Renal cortical epithelial cell (primary cell): ENCODE results near the gene ALG12. TPM values are rescaled to one million over a fixed set of nuclear protein-coding genes. Genes with fewer than 3 reads are reported as not detected.

Source experiments
- DNase-seq: peaks from one replicate; pipeline ENCODE4 v3.0.0-alpha.2; 2011; ENCODE audit warnings: low read depth
- total RNA-seq: library from RNA; depleted of rRNA; stranded (reverse); fragments of >200 nt; gene quantifications from 2 replicates; pipeline ENCODE4 v1.2.3, GENCODE V29; 2014

Gene ALG12
- total RNA-seq, 1 donor from 2014 or later, result 33.2 TPM

DNA sequence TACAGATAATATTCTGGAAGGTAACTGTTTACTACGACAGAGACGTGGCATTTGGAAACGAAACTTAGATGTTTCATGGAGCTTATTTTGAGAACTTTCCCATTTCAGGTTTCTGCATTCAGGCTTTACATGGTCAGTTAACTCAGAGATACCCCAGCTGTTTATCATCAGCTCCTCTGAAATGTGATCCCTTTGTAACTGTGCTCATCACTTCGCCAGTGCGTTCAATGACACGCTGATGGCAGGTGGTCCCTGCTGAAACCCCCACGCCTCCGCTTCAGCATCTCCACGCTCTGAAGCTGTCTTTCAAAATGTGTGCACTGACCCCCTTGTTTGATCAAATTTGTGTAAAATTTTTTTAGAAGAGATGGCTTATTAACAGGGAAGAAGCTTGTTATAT, 30.5 kb downstream of the ALG12 start:
- no peak for DNase-seq

DNA sequence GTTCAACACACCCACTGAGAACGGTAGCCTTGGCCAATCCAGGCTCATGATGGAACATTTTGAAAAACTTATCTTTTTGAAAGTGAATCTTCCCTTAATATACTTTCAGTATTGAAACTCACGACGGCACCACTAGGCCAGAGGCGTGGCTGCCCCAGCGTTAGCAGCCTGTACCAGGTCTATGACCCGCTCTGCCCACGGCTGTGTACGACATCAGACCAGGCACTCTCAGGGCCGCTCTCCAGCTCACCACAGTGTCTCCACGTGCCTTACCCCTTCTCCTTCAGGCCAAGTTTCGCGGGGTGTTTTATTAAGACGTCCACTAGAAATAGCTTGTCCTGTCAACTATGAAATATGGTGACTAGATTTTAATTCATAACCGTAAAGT, 31.2 kb downstream of the ALG12 start:
- DNase-seq, result no peak

DNA sequence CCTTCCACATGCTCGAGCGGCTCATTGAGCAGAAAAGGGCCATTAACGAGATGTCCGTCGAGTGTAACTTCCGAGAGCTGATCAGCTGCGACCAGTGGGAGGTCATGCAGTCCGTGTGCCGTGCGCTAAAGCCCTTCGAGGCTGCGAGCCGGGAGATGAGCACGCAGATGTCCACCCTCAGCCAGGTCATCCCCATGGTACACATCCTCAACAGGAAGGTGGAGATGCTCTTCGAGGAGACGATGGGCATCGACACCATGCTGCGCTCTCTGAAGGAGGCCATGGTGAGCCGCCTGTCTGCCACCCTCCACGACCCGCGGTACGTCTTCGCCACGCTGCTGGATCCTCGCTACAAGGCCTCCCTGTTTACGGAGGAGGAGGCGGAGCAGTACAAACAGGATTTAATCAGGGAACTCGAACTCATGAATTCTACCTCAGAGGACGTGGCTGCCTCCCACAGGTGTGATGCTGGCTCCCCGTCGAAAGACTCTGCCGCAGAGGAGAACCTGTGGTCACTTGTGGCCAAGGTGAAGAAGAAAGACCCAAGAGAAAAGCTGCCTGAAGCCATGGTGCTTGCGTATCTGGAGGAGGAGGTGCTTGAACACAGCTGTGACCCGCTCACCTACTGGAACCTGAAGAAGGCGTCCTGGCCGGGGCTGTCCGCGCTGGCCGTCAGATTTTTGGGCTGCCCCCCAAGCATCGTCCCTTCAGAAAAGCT, 31.7 kb downstream of the ALG12 start:
- no peak for DNase-seq

DNA sequence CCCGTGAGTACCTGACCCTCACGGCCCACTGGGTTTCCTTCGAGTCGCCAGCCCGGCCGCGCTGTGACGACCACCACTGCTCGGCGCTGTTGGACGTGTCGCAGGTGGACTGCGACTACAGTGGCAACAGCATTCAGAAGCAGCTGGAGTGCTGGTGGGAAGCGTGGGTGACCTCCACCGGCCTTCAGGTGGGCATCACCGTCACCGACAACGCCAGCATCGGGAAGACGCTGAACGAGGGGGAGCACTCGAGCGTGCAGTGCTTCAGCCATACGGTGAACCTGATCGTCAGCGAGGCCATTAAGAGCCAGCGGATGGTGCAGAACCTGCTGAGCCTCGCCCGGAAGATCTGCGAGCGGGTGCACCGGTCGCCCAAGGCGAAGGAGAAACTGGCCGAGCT, 32.4 kb downstream of the ALG12 start:
- no peak for DNase-seq

DNA sequence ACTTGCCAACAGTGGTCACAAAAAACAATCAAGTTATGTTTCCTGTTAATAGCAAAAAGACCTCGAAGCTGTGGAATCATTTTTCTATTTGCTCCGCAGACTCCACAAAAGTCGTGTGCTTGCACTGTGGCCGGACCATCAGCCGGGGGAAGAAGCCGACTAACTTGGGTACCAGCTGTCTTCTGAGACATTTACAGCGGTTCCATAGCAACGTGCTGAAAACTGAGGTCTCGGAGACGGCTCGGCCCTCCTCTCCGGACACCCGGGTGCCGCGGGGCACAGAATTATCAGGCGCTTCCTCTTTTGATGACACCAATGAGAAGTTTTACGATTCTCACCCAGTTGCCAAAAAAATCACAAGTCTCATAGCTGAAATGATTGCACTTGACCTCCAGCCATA, 33.0 kb downstream of the ALG12 start:
- no peak for DNase-seq

DNA sequence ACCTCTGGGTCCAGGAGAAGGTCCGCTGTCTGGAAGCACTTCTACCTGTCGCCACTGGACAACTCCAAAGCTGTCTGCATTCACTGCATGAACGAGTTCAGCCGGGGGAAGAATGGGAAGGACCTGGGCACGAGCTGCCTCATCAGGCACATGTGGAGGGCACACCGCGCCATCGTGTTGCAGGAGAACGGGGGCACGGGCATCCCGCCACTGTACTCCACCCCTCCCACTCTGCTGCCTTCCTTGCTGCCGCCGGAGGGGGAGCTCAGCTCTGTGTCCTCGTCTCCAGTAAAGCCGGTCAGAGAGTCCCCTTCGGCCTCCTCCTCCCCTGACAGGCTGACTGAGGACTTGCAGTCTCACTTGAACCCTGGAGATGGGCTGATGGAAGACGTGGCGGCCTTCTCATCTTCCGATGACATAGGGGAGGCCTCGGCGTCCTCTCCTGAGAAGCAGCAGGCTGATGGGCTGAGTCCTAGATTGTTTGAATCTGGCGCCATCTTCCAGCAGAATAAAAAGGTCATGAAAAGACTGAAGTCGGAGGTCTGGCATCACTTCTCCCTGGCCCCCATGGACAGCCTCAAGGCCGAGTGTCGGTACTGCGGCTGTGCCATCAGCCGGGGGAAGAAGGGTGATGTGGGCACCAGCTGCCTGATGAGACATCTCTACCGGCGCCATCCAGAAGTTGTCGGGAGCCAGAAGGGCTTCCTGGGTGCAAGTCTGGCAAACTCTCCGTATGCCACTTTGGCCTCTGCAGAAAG, 33.6 kb downstream of the ALG12 start:
- DNase-seq, result no peak

DNA sequence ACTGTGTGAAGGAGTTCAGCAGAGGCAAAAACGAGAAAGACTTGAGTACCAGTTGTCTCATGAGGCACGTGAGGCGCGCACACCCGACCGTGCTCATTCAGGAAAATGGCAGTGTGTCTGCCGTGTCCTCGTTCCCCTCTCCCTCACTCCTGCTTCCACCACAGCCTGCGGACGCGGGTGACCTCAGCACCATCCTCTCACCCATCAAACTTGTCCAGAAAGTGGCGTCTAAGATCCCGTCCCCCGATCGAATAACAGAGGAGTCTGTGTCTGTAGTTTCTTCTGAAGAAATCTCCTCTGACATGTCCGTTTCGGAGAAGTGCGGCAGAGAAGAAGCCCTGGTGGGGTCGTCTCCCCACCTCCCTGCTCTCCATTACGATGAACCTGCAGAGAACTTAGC, 34.2 kb downstream of the ALG12 start:
- no peak for DNase-seq

DNA sequence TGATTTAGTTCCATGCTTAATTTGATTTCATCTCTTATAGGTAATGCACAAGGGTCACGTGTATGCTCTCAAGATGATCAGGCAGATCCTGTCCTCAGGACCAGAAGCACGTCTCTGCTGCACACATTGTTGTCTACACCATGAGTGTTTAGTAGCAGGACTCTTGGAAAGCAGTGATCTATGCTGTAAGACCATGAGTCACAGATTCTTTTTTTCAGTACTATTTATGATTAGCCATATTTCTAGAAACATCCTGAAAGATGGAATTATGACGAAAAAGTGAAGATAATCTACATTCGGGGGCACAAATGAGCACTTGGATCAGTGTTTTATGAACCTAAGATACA, 35.0 kb downstream of the ALG12 start:
- no peak for DNase-seq

DNA sequence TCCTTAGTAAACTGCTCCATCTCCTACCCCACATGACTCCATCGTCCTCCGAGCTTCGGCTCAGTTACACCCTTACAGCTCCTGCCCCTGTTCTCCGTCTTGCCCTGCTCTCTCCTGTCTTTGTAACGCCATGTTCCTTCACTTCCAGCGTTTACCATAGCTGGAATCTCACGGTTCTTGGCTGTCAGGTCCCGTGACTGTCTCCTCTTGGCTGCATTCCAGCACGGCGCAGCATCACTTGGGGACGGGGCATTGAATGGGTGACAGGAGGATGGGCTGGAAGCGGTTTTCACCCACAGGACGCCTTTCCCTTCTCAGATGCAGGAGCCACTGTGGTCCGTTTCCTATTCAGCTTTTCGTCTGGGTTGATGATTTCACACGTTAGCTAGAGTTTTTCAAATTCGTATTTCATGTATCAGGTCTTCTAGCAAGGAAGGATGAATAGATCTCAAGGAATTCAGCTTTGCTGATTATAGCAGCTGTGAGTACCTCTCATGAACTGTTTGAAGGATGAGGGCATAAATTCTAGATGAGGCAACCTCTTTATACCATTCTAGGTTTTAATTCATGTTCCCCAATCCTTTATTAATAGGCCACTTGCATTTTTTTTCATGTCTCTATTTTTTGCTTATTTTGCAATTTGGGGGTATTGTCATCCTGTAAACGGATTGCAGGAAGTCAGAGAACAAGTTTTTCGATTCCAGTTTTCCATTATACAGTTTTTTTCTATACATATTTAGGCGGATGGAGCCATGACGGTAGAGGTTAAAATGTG, 35.5 kb downstream of the ALG12 start:
- DNase-seq, result no peak

DNA sequence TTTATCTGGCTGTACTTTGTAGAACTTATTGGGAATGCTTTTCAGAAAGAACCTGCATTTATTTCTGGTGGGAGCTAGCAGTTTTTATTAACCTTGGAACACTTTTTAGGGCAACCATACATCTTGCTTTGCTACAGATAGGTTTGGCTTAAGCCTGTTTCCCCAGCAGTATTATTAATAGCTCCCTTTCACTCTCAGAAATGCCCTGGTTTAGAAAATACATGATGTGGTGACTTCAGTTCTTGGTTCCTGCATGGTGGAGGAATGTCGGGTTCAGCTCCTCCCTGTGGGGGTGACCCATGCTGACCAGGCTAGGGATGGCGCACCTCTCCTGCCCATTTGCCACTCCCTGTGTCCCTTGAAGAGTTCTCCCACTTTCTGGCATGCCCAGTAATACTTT, 36.4 kb downstream of the ALG12 start:
- no peak for DNase-seq

DNA sequence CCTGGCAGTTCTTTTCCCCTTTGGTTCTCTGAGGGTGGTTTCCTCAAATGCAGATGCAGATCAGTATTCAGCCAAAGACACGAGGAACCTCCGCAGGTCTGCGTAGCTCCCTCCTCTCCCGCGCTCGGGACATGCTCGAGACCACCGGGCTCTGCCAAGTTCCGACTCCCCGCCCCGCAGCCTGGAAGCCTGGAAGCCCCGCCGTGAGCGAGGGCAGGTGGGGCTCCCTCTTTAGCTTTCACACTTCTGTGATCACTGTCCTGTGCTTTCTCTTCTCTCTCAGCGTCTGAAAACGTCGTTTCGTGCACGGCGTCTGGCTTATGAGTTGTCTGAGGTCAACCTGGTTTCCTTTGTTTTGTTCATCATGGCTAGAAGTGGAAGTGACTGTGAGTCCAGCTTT, 38.0 kb downstream of the ALG12 start:
- no peak for DNase-seq

DNA sequence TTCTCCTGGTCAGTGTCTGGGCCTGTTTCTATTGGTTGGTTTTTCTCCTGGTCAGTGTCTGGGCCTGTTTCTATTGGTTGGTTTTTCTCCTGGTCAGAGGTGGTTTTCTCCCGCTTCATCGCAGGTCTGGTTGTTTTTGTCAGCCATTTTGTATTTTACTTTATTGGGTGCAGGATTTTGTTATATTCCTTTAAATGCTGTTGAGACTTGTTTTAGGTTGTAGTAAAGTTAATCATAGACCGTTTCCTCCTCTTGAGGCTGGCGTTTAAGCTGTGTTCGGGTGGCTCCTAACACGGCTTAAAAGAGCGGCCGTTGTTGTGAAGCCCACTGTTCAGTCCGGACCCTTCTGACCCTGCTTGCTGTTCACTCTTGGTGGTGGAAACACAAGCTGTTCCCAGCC, 38.4 kb downstream of the ALG12 start:
- DNase-seq, result no peak

DNA sequence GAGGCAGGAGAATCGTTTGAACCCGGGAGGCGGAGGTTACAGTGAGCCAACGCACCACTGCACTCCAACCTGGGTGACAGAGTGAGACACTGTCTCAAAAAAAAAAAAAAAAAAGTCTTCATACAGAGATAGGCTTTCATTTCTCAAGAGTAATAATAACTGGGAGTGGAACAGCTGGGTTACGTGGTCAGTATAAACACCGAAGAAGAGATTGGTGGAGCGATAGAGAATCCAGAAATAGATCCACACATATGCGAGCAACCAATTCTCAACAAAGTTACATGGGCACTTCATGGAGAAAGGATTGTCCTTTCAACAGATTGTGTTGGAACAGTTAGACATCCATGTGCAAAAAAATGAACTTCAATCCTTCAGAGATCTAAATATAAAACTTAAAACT, 40.0 kb downstream of the ALG12 start:
- DNase-seq, result no peak

DNA sequence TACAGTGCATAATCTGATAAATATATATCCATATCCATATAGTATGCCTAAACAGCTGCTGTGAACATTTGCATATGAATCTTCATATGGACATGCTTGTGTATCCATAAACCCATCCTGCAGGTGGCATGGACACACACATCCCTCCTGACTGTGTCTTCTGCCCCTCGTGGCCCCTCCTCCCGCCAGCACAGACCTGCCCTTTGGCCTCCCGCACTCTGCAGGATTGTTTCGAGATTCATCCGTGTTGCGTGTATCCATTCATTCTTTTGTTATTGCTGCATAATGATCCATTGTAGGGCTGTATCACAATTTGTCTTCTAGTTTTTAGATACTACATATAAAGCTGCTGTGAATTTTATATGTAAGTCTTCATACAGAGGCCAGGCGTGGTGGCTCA, 40.6 kb downstream of the ALG12 start:
- no peak for DNase-seq

DNA sequence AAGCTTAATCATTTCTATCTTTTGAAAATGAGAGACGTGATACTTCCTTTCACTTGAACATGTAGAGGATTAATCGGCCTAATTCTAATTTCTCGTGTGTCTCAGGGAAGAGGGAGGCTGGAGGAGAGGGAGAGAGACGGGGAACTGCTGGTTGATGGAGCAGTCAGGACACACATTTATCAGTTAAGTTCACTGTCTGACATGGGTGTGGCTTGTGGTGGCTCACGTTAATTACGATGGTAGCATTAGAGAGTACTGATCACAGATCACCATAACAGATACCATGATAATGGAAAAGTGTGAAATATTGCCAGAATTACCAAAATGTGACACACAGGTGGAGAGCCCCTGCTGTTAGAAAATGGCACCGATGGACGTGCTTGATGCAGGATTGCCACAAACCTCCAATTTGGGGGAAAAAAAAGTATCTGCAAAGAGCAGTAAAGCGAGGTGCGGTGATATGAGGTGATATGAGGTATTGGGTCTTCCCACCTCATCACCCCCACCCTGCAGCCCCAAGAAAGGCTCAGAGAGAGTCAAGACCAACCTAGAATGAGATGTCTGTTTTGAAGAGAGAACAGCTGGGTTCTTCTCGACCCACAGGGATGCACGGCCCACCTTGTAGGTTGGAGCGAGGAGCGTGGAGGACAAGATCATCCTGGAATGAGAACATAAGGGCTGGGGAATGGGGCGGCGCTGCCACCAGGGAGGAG, 44.9 kb downstream of the ALG12 start:
- DNase-seq, result no peak

DNA sequence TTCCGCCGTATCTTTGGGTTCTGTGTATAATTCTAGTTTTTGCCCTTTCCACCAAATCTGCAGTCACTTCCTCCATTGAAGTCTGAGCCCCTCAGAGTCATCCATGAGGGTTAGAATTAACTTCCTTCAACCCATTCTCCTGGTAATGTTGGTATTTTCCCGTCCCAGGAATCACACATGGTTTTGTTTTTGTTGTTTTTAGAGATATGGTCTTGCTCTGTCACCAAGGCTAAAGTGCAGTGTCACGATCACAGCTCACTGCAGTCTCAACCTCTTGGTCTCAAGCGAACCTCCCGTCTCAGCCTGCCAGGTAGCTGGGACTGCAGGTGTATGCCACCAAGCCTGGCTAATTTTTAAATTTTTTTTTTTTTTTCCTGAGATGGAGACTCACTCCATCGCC, 45.9 kb downstream of the ALG12 start:
- no peak for DNase-seq

DNA sequence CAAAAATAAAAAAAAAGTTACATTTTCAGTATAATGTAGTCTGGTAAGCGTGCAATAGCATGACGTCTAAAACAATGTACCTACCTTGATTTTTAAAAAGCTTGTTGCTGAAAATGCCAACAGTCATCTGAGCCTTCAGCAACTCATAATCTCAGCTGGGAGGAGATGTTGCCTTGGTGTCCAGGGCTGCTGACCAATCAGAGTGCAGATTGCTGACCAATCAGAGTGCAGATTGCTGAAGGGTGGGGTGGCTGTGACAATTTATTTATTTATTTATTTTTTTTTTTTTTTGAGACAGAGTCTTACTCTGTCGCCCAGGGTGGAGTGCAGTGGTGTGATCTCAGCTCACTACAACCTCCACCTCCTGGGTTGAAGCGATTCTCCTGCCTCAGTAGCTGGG, 46.8 kb downstream of the ALG12 start:
- DNase-seq, result no peak

DNA sequence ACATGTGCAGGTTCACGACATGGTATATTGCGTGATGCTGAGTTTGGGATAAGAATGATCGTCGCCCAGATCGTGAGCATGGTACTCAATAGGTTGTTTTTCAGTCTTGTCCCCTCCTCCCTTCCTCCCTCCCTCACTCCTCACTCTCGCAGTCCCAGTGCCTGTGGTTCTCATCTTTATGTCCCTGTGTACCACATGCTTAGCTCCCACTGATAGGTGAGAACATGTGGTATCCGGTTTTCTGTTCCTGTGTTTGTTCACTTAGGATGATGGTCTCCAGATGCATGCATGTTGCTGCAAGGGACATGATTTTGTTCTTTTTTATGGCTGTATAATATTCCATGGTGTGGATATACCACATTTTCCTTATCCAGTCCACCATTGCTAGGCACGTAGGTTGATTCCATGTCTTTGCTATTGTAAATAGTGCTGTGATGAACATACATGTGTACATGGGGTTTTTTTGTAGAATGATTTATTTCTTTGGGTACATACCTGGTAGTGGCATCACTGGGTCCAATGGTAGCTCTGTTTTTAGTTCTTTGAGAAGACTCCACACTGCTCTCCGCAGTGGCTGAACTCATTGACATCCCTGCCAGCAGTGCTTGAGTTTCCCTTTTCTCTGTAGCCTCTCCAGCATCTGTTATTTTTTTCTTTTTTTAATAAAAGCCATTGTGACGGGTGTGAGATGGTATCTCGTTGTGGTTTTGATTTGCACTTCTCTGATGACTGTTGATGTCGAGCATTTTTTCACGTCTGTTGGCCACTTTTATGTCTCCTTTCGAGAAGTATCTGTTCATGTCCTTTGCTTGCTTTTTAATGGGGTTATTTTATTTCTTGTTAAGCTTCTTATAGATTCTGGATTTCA, 48.2 kb downstream of the ALG12 start:
- DNase-seq, result no peak

DNA sequence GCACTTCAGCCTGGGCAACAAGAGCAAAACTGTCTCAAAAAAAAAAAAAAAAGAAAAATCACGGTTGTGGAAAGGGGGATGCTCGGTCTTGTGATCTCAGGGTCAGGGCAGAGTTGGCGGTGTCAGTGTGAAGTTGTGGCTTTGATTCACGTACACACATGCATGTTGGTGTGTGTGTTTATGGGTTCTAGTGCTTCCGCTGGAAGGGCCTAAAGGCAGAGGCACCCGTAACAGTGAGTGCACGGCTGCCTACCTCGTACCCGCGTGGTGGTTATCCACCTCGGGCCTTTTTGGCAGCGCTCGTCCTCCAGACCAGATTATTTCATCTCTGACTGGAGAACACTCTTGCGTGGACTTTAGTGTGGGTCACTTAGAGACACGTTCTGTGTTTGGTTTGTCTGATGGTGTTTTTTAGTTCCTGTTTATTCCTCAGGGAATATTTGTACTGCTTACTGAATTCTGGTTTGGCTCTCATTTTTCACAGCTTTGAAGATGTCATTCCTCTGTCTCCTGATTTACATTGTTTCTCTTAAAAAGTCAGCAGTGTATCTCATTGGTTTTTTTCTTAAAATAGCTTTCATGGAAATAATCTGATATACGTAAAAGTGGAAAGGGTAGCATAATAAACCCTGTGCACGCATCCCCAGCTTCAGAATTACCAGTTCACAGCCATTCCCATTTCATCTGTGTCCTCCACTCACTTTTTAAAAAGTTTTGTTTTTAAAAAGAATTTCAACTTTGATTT, 49.0 kb downstream of the ALG12 start:
- no peak for DNase-seq
